Natural killer cell (primary cell): ENCODE measurements around the gene NRP2. TPM values are rescaled to one million over a fixed set of nuclear protein-coding genes. Genes with fewer than 3 reads are reported as not detected.

Source experiments
- ATAC-seq, 3 donors: fragments of 150-1000 bp in 2 of 3; fragments of 200-7000 bp in 1 of 3; cut with Tn5 transposase; 1 replicate in 1 of 3; 2 replicates in 2 of 3; pipeline ENCODE4 v1.10.0; 2021; ENCODE audit warnings: mild to moderate bottlenecking in 2 of 3, moderate library complexity in 2 of 3
- DNase-seq, 2 donors: peaks; one replicate each; pipeline versions ENCODE4 v3.0.0 to v3.0.0-alpha.2; 2013 to 2021; ENCODE audit warnings: mixed read lengths in 1 of 2
- H3K27ac ChIP-seq: one replicate; pipeline ENCODE4 v1.5.1; 2013; ENCODE audit warnings: mild to moderate bottlenecking, low read length
- H3K27me3 ChIP-seq: one replicate; pipeline ENCODE4 v1.6.1; 2013; ENCODE audit warnings: low read length; ENCODE audit not compliant: control insufficient read depth, insufficient read depth
- H3K36me3 ChIP-seq: one replicate; pipeline ENCODE4 v1.6.1; 2013; ENCODE audit warnings: low read length; ENCODE audit not compliant: control insufficient read depth, insufficient read depth
- H3K4me1 ChIP-seq: one replicate; pipeline ENCODE4 v1.6.1; 2013; ENCODE audit warnings: low read length; ENCODE audit not compliant: control insufficient read depth, insufficient read depth
- H3K4me3 ChIP-seq: one replicate; pipeline ENCODE4 v1.5.1; 2013; ENCODE audit warnings: low read length
- H3K9me3 ChIP-seq: one replicate; pipeline ENCODE4 v1.6.1; 2013; ENCODE audit warnings: low read length; ENCODE audit not compliant: control insufficient read depth, insufficient read depth
- H3K27ac Mint-ChIP-seq, 2 donors: one replicate each; pipeline ENCODE4 v1.8.0; 2022; ENCODE audit warnings: mild to moderate bottlenecking in 2 of 2, mixed read lengths in 2 of 2, moderate library complexity in 1 of 2
- H3K27me3 Mint-ChIP-seq, 2 donors: one replicate each; pipeline ENCODE4 v1.8.0; 2022; ENCODE audit warnings: low read depth in 2 of 2, mixed read lengths in 2 of 2
- H3K36me3 Mint-ChIP-seq: one replicate; pipeline ENCODE4 v1.8.0; 2022; ENCODE audit warnings: mixed read lengths
- H3K4me1 Mint-ChIP-seq, 2 donors: one replicate each; pipeline ENCODE4 v1.8.0; 2022; ENCODE audit warnings: mixed read lengths in 2 of 2
- H3K4me3 Mint-ChIP-seq: one replicate; pipeline ENCODE4 v1.8.0; 2022; ENCODE audit warnings: mild to moderate bottlenecking, moderate library complexity, mixed read lengths
- H3K9me3 Mint-ChIP-seq, 2 donors: one replicate each; pipeline ENCODE4 v1.8.0; 2022; ENCODE audit warnings: mixed read lengths in 2 of 2
- WGBS: methylation state at CpG from one replicate; pipeline ENCODE4 v1.1.7; 2013; ENCODE audit warnings: missing lambda C conversion rate; ENCODE audit not compliant: insufficient coverage; 5-methylcytosine and 5-hydroxymethylcytosine counted together
- intact Hi-C: fragments of 100-400 bp; cut with micrococcal nuclease; formaldehyde crosslinking; loops from one replicate; pipeline ENCODE4 v1.14.2; 2022
- total RNA-seq, 4 donors: library from RNA; stranded (reverse); fragments of 120-200 nt in 1 of 4; gene quantifications; one replicate each; pipeline versions ENCODE4 v1.2.3 to v1.2.4, GENCODE V29; 2013 to 2022
- TF ChIP-seq, protein P1 (sequence below): fragments of 200-600 bp; IDR thresholded peaks from one replicate; pipeline ENCODE4 v1.8.0; 2022; ENCODE audit warnings: antibody characterized with exemption

NRP2 gene
- total RNA-seq, 3 donors from 2014 or later (not counting 1 experiment from before 2014, with no cell fraction given): 0.40 TPM; not detected in 2

DNA sequence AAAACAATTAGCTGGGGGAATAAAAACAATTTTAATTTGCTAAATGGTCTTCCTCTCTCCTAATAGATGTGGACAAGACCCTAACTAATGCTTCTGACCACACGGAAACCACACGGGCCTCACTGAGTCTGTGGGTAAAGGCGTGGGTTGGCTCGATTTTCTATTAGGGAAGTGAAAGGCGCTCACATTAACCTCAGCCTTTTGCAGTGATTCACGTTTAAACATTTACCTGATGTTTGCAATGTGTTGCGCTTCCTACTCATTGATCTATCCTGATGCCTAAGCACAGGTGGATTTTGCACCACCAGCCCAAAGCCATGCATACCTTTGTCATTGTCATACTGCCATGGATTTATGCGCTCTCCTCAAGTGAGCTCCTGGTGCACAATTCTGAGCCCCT, 35.6 kb upstream of the NRP2 start:
- WGBS: 45% methylated on average over 8 of the region's 8 CpGs

DNA sequence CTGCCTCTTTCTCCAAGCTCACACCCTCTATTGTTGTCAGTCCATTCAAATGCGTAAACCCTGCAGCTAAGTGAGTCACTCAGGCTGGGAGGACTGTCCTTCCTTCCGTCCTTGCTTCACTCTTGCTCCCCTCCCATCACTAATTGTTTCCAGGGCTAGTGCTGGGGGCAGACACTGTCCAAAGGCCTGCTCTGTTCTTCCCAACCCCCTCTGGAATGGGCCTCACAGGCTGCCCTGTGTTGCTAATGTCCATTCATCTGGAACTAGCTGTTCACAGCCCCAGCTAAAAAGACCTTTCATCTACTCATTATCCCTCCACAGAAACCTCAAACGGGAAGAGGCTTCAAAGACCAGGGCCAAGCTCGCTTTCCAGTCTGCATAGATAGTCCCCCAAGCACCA, 31.9 kb upstream of the NRP2 start:
- intact Hi-C loops: no loop called here
- 71% methylated on average over 4 of the region's 4 CpGs for WGBS
- ATAC-seq: no peak

More for the DNA sequence above, 35.6 kb upstream of the NRP2 start:
- Histone ChIP-seq H3K4me3 (no peak overlapping the region), H3K4me1 (no peaks in the 10 kb centered on the region), H3K27ac (no peak overlapping the region), H3K27me3 (peaks cover 2% of the 10 kb centered on the region), H3K9me3 (no peaks in the 10 kb centered on the region), H3K36me3 (no peaks in the 10 kb centered on the region)
- Mint-ChIP-seq H3K27ac (no peak overlapping the region), H3K27me3 (peaks cover 17 to 19% of the 10 kb centered on the region in 2 donors), H3K4me1 (no peaks in the 10 kb centered on the region), H3K4me3 (no peak overlapping the region), H3K36me3 (no peaks in the 10 kb centered on the region), H3K9me3 (no peaks in the 10 kb centered on the region)
- ATAC-seq: no peak
- intact Hi-C loops: no loop called here
- no peak for DNase-seq
- TF ChIP-seq, protein P1, sequence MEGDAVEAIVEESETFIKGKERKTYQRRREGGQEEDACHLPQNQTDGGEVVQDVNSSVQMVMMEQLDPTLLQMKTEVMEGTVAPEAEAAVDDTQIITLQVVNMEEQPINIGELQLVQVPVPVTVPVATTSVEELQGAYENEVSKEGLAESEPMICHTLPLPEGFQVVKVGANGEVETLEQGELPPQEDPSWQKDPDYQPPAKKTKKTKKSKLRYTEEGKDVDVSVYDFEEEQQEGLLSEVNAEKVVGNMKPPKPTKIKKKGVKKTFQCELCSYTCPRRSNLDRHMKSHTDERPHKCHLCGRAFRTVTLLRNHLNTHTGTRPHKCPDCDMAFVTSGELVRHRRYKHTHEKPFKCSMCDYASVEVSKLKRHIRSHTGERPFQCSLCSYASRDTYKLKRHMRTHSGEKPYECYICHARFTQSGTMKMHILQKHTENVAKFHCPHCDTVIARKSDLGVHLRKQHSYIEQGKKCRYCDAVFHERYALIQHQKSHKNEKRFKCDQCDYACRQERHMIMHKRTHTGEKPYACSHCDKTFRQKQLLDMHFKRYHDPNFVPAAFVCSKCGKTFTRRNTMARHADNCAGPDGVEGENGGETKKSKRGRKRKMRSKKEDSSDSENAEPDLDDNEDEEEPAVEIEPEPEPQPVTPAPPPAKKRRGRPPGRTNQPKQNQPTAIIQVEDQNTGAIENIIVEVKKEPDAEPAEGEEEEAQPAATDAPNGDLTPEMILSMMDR: no peak

DNA sequence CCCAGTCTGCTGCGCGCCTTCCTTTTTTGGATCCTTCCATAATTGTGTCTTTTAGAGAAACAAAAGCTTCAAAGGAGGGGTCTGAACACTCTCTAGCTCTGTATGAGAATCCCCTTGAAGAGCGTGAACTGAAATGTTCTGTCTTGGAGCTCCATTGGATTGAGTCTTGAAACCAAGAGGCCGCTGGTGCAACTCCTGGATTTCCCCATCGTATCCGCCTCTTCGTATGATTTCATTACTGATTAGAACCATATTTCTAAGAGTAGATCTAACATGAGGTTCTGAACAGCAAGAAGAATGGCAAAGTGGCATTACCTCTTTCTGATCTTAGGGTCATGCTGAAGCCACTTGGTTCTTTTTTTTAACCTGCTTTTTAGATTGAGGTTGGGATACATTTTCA, 31.4 kb upstream of the NRP2 start:
- 96% methylated on average over 7 of the region's 7 CpGs for WGBS
- Mint-ChIP-seq H3K36me3 (no peaks in the 10 kb centered on the region), H3K27me3 (peaks cover 0 to 5% of the 10 kb centered on the region in 2 donors), H3K4me1 (no peaks in the 10 kb centered on the region), H3K9me3 (no peaks in the 10 kb centered on the region), H3K27ac (no peak overlapping the region), H3K4me3 (no peak overlapping the region)
- Histone ChIP-seq H3K9me3 (no peaks in the 10 kb centered on the region), H3K4me3 (no peak overlapping the region), H3K36me3 (no peaks in the 10 kb centered on the region), H3K27me3 (peaks cover under 1% of the 10 kb centered on the region), H3K4me1 (no peaks in the 10 kb centered on the region), H3K27ac (no peak overlapping the region)
- DNase-seq (no peak), ATAC-seq (no peak)
- TF ChIP-seq, protein P1: no peak
- intact Hi-C loops: no loop called here

More for the DNA sequence above, 31.9 kb upstream of the NRP2 start:
- Mint-ChIP-seq H3K27me3 (peaks cover 2 to 6% of the 10 kb centered on the region in 2 donors), H3K27ac (no peak overlapping the region), H3K9me3 (no peaks in the 10 kb centered on the region), H3K4me1 (no peaks in the 10 kb centered on the region), H3K4me3 (no peak overlapping the region), H3K36me3 (no peaks in the 10 kb centered on the region)
- Histone ChIP-seq H3K36me3 (no peaks in the 10 kb centered on the region), H3K4me3 (no peak overlapping the region), H3K9me3 (no peaks in the 10 kb centered on the region), H3K4me1 (no peaks in the 10 kb centered on the region), H3K27me3 (peaks cover 2% of the 10 kb centered on the region), H3K27ac (no peak overlapping the region)
- TF ChIP-seq, protein P1: no peak
- DNase-seq: no peak

DNA sequence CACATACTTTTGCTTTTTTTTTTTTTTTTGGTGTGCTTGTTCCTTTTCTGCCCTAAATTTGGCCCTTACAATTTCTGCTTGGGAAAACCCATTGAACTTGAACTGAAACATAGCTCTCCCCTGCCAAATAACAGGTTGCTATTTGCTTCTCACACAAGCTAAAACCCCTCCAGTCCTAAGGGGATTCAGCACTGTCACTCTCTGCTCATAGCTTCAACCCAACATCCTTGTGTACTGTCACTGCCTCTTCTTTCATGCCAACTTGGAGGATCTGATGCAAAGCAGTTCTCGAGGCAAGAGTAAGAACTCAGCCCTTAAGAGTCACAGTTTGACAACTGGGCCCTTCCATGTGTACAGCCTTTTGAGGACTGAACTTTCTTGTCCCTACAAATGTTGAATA, 30.6 kb upstream of the NRP2 start:
- no peak for DNase-seq
- TF ChIP-seq, protein P1: no peak
- Mint-ChIP-seq H3K27me3 (peaks cover 0 to 2% of the 10 kb centered on the region in 2 donors), H3K4me1 (no peaks in the 10 kb centered on the region), H3K27ac (no peak overlapping the region), H3K9me3 (no peaks in the 10 kb centered on the region), H3K4me3 (no peak overlapping the region), H3K36me3 (no peaks in the 10 kb centered on the region)
- no peak for ATAC-seq
- H3K36me3 ChIP-seq: no peaks in the 10 kb centered on the region
- no peaks in the 10 kb centered on the region for H3K27me3 ChIP-seq
- WGBS: 0% methylated on average over 1 of the region's 1 CpG
- H3K27ac ChIP-seq: no peak overlapping the region
- H3K4me3 ChIP-seq: no peak overlapping the region
- intact Hi-C loops: no loop called here
- no peaks in the 10 kb centered on the region for H3K4me1 ChIP-seq
- no peaks in the 10 kb centered on the region for H3K9me3 ChIP-seq
